Measurements from ENCODE around the gene CPNE6. TPM values are rescaled to one million over a fixed set of nuclear protein-coding genes. Genes with fewer than 3 reads are reported as not detected.
"Not testable (repeated sequence)": the region's sequence is repeated elsewhere in the genome, so short reads cannot be mapped to it uniquely, and the experiment has no call there.

Gene CPNE6
- total RNA-seq, 1 donor from 2014 or later = 0.20 TPM

DNA sequence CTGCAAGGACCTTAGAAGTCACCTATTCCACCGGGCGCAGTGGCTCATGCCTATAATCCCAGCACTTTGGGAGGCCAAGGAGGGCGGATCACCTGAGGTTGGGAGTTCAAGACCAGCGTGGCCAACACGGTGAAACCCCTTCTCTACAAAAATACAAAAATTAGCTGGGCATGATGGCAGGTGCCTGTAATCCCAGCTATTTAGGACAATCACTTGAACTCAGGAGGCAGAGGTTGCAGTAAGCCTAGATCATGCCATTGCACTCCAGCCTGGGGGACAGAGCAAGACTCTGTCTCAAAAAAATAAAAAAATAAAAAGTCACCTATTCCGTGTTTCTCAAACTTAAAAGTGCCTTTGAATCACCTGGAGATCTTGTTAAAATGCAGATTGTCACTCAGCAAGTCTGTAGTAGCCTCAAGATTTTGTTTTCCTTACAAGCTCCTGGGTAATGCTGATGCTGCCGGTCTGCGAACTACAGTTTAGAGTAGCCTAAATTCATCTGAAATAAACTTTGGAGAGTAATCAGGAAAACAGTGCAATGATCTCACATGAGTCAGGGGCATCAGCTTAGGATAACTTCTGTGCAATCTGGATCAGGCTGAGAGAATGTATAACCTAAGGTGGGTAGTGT is 34.4 kb downstream of the CPNE6 start:
- not testable (repeated sequence) for DNase-seq

- DNase-seq = no peak
Observed at GRCh38 chr14:24106672-24107271, 35.4 kb downstream of the CPNE6 start.

DNA sequence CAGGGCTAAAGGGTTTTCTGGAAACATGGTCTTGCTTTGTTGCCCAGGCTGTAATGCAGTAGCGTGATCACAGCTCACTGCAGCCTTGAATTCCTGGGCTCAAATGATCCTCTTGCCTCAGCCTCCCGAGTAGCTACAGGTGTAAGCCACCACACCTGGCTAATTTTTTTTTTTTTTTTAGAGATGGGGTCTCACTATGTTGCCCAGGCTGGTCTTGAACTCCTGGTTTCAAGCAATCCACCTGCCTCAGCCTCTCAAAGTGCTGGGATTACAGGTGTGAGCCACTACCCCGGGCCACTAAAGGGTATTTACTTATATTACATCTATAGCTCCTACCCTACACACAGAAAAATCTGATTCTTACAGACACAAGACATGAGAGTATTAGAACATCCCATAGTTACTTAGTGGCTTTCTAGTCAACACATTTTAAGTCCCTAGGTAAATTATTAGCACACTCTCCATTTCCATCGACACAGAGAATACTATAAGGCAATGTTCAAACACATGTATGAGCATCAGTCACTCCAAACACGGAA is 37.0 kb downstream of the CPNE6 start:
- DNase-seq = no peak

DNA sequence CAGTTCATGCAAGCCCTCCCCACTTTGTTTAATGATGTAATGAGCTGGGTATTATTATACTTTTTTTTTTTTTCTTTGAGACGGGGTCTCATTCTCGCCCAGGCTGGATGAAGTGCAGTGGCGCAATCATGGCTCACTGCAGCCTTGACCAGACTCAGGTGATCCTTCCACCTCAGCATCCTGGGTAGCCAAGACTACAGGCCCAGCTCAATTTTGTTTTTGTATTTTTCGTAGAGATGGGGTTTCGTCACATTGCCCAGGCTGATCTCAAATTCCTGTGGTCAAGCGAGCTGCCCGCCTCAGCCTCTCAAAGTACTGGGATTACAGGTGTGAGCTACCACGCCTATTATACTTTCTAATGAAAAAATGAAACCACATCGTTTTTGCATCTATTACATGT is 38.7 kb downstream of the CPNE6 start:
- DNase-seq = no peak

GRCh38 chr14:24110523-24110922 is 39.2 kb downstream of the CPNE6 start:
- no peak for DNase-seq

GRCh38 chr14:24113379-24113800 is 42.0 kb downstream of the CPNE6 start:
- no peak for DNase-seq

- peak; percentile 92 for DNase-seq
Observed at GRCh38 chr14:24113801-24114531, 42.6 kb downstream of the CPNE6 start.

DNA sequence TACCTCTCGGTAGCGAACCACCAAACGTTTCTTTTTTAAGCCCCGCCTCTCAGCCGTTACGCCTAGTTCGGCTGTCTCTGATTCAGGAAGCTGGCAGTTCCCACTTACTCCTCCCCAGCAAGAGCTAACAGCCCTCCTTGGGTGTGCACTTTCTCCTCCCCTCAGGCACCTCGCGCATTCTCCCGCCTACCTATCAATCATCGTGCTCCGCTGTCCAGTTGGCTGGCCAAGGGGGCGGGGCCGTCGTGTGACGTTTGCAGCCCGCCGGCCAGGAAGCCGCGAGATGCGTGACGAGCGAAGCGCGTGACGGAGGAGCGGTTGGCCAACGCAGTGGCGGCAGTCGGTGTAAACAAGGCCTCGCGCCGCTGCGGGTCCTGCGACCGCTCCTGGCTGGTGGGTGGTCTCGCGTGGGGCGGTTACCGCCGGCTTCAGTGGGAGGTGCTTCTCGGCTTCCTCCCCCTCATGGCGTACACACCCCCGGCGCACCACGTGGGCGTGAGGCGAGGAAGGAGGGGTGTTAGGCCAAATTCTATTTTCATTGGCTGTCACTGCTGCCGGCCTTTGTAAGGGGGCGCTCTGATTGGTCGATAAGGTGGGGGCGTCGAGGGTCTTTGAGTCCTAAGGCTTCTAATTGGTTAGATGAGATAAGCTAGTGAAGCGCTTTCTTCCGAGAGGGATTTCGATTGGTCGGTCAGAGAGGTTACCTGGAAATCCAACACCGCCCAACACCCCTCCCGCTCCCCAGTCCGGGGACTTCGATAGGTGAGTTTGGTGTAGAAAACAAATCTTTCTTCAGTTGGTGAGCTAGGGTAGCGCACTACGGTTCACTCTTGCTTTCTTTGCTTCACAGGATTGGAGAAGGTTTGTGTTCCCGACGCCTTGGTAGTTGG is 43.4 kb downstream of the CPNE6 start, which contains the start of the genes DCAF11 and NRL:
Gene DCAF11 (plus strand): TSS at position 246 of the 890 bp plus-strand sequence. CDS start 818 bp downstream, outside the sequence.
Gene NRL (minus strand): TSS at position 418 of the 890 bp plus-strand sequence. CDS start 32,101 bp downstream, outside the sequence.
- peak; percentile 99 for DNase-seq

DNA sequence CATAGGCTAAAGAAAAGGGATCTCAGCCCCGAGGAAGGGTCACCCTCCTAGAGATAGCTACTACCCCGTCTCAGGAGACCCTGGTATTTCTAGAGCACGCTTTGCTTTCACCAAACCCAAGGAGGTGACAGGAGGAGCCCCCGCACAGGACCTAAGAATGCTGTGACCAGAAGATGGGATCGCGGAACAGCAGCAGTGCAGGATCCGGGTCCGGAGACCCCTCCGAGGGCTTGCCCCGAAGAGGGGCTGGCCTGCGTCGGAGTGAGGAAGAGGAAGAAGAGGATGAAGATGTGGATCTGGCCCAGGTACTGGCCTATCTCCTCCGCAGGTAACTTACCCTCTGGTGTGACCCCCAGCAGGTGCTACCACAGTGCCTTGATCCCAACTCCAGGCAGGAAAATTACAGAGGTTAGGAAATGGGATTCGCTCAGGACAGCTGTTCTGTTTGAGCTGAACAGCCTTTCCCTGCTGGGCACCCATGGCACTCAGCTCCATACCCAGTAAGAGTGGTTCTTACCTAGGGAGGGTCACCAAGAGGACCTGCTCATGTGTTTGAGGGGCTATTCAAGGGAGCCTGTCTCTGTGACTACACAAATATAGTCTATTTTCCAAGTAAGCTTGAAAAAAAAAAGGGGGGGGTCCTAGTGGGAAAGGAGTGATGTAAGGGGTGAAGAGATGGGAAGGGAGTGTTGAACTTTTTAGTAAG is 44.2 kb downstream of the CPNE6 start:
- no peak for DNase-seq

- DNase-seq = no peak
Observed at GRCh38 chr14:24116128-24116814, 44.9 kb downstream of the CPNE6 start.

DNA sequence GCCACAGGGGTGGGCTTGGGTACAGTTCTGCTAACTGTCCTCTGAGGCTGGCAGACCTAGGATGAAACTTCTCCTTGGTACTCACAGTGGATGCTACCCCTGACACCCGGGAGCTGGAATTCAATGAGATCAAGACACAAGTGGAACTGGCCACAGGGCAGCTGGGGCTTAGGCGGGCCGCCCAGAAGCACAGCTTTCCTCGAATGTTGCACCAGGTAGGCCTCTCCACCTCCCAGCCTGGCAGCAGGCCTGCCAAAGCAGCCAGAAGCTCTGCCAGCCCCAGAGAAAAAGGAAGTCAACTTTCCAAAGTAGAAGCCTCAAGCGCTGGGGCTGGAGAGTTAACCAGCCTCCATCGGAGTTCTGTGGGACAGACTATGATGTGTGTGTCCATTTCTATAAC is 45.8 kb downstream of the CPNE6 start:
- DNase-seq = no peak

DNA sequence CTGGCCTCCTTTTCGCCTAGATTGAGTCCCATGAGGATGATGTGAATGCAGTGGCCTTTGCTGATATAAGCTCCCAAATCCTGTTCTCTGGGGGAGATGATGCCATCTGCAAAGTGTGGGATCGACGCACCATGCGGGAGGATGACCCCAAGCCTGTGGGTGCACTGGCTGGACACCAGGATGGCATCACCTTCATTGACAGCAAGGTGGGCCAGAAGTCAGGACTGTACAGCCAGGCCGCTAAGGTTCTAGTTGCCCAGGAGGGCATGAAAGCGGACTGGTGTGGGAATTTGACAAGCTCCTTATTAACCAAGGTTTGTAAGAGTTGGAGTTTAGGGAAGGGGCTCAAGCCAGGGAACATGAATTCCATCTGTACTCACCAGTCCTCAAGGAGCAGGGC is 48.3 kb downstream of the CPNE6 start:
- no peak for DNase-seq

DNA sequence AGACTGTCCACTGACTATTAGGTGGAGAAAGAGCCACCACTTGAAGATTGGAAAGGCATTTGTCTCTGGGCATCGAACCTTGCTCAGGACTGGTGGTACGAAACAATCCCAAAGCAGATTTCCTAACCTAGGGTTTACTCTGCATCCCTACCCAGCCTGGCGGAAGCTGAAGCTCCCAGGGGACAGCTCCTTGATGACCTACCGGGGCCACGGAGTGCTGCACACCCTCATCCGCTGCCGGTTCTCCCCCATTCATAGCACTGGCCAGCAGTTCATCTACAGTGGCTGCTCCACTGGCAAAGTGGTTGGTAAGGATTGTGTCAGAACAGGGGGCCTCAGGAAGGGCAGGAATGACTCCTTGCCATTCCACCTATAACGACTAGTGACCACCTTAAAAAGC is 49.8 kb downstream of the CPNE6 start:
- DNase-seq = no peak

DNA sequence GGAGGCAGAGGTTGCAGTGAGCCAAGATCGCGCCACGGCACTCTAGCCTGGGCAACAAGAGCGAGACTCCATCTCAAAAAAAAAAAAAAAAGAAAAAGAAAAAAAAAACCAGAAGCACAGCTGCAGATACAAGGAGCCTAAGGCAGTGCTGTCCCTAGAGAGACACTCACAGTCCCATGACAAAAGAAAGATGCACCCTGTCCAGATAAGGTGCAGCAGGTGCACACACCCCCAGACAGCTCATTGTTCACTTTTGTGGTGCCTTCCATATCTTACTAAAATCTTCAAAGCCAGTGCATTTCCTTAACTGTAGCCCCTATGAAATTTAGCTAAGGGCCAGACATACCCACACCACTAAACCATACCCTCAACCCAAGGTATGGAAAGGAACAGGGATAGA is 51.1 kb downstream of the CPNE6 start:
- DNase-seq = no peak

- DNase-seq = no peak
Observed at GRCh38 chr14:24122898-24123297, 51.5 kb downstream of the CPNE6 start.

DNA sequence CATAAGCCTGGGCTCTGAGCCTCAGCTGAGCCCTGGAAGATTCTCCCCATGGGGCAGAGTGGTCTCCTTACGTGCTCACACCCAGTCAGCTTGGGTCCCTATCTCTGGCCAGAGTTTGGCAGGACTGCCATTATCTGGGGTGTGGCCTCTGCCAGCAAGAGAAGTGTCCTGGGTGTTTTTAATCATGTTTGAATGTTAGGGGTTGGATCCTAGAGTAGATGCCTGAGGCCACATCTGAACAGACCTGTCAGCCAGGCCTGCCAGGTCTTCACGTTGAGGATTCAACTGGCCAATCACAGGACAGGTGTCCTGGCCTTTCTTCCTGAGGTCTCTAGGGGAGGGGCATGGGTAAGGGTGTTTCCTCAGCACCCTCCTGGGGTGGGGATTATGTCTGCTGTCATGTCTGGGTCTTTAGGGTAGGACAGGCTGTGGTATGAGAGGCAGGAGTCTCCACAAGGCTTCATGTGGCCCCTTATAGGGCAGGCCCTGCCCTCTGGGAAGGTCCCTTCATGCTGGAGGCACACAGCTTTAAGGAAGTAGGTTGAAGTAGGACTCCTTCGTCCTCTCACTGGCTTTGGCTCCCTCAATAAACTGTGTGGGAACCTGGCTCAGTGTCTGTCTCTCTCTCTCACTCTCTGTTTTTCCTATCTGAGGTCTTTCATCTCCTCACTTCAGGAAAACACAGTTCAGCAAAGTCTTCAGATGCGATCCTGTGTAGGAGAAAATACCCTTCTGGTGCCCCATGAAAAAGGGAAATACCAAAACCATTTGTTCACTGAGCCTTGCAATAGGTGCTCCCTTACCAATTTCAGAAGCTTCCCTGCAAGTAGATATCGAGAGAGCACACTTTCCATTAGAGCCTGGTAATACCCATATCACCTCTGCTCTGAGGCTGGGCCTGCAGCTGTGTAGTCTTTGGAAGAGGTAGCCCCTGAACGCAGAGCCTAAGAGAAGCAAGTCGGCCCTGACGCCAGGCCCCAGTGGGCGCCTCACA is 52.4 kb downstream of the CPNE6 start:
- DNase-seq = no peak

DNA sequence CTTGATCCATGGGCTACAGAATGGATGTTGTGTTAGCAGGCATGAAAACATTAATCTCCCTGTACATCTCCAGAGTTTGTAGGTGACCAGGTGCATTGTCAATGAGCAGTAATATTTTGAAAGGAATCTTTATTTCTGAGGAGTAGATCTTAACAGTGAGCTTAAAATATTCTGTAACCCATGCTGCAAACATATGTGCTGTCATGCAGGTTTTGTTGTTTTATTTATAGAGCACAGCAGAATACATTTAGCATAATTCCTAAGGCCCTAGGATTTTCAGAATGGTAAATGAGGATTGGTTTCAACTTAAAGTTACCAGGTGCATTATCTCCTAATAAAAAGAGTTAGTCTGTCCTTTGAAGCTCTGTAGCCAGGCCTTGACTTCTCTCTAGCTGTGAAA is 55.6 kb downstream of the CPNE6 start:
- DNase-seq = no peak

DNA sequence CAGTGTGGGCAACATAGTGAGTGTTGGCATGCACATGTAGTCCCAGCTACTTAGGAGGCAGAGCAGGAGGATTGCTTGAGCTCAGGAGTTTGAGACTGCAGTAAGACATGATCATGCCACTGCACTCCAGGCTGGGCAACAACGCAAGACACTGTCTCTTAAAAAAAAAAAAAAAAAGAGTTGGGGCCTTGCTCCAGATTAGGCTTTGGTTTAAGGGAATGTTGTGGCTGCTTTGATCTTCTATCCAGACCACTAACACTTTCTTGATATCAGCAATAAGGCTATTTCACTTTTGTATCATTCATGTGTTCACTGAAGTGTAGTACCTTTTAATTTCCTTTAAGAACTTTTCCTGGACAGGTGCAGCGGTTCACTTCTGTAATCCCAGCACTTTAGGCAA is 56.3 kb downstream of the CPNE6 start:
- DNase-seq = no peak
